Testis (tissue), 3 donors: ENCODE data around the gene PIGU. TPM values are rescaled to one million over a fixed set of nuclear protein-coding genes. Genes with fewer than 3 reads are reported as not detected.
A peak's percentile ranks its signal among the peaks of the same experiment; 100 is the strongest.

Source experiments
- DNase-seq: peaks from one replicate; pipeline ENCODE4 v3.0.0-alpha.2; 2019
- H3K27ac ChIP-seq, 2 donors: fragments of 200-600 bp; sonication (generic); one replicate each; pipeline ENCODE4 v1.5.1; 2019
- H3K27me3 ChIP-seq: fragments of 200-600 bp; sonication (generic); one replicate; pipeline ENCODE4 v1.5.1; 2019
- H3K36me3 ChIP-seq: fragments of 200-600 bp; sonication (generic); one replicate; pipeline ENCODE4 v1.5.1; 2017; ENCODE audit warnings: low read depth; ENCODE audit errors: missing control alignments
- H3K4me1 ChIP-seq: fragments of 200-600 bp; sonication (generic); one replicate; pipeline ENCODE4 v1.5.1; 2019
- H3K4me3 ChIP-seq, 2 donors: fragments of 200-600 bp; sonication (generic); one replicate each; pipeline ENCODE4 v1.5.1; 2017 to 2019
- H3K9me3 ChIP-seq: fragments of 200-600 bp; sonication (generic); one replicate; pipeline ENCODE4 v1.5.1; 2017
- CTCF ChIP-seq, 3 experiments: fragments of 450-650 bp in 2 of 3; fragments of 200-600 bp in 1 of 3; sonication (generic) in 1 of 3; IDR thresholded peaks; one replicate each; pipeline ENCODE4 v1.5.1; 2016 to 2019; ENCODE audit warnings: antibody characterized with exemption in 3 of 3, mild to moderate bottlenecking in 2 of 3, moderate library complexity in 1 of 3
- POLR2A ChIP-seq: fragments of 450-650 bp; IDR thresholded peaks from one replicate; pipeline ENCODE4 v1.6.1; 2017; ENCODE audit warnings: antibody characterized with exemption, mild to moderate bottlenecking, moderate library complexity
- WGBS, 2 donors: methylation state at CpG; one replicate each; pipeline ENCODE4 v1.1.5; 2018; 5-methylcytosine and 5-hydroxymethylcytosine counted together
- intact Hi-C: fragments of 100-400 bp; cut with DNase I; formaldehyde crosslinking; loops from one replicate; pipeline ENCODE4 v1.15.1; 2023; ENCODE audit warnings: low total_unique reads
- polyA plus RNA-seq: library from polyadenylated mRNA; stranded (reverse); fragments of 350-450 nt; fragmentation: Illumina TruSeq; extraction: RNeasy Lipid Tissue Mini Kit (QIAGEN cat#74804); gene quantifications from one replicate; pipeline ENCODE4 v1.2.3, GENCODE V29; 2014; ENCODE audit warnings: low read depth, low replicate concordance; ENCODE audit not compliant: insufficient read depth
- total RNA-seq, 2 donors: library from RNA; depleted of rRNA; stranded (reverse); fragments of >200 nt; gene quantifications; one replicate each; pipeline ENCODE4 v1.2.3, GENCODE V29; 2016

The PIGU gene
- total and polyA plus RNA-seq, 3 donors from 2014 or later = 35.0 to 48.9 (median 35.7) TPM

GRCh38 chr20:34691838-34692237, 14.9 kb upstream of the PIGU start:
- no peaks in the 10 kb centered on the region for H3K36me3 ChIP-seq
- no peaks in the 10 kb centered on the region for H3K27me3 ChIP-seq
- 86 to 92% methylated on average over 3 of the region's 3 CpGs for WGBS, 2 donors
- H3K27ac ChIP-seq = no peak overlapping the region
- intact Hi-C loops = no loop called here
- no peak overlapping the region for H3K4me3 ChIP-seq
- H3K4me1 ChIP-seq = no peaks in the 10 kb centered on the region
- no peaks in the 10 kb centered on the region for H3K9me3 ChIP-seq
- no peak for DNase-seq
- TF ChIP-seq POLR2A (no peak), CTCF (IDR thresholded peaks at IDR 0.05) (no peak)

GRCh38 chr20:34689486-34689885, 12.6 kb upstream of the PIGU start:
- TF ChIP-seq POLR2A = no peak
- no peak for TF ChIP-seq CTCF (IDR thresholded peaks at IDR 0.05)
- WGBS, 2 donors = 76% methylated on average over 2 of the region's 2 CpGs
- DNase-seq = no peak
- Histone ChIP-seq H3K9me3 (no peaks in the 10 kb centered on the region), H3K4me3 (no peak overlapping the region), H3K36me3 (no peaks in the 10 kb centered on the region), H3K4me1 (no peaks in the 10 kb centered on the region), H3K27ac (no peak overlapping the region), H3K27me3 (no peaks in the 10 kb centered on the region)
- intact Hi-C loops = no loop called here

GRCh38 chr20:34683667-34684066, 6.8 kb upstream of the PIGU start:
- no peaks in the 10 kb centered on the region for H3K27me3 ChIP-seq
- no peaks in the 10 kb centered on the region for H3K36me3 ChIP-seq
- H3K4me1 ChIP-seq = no peaks in the 10 kb centered on the region
- 91 to 93% methylated on average over 3 of the region's 3 CpGs for WGBS, 2 donors
- H3K9me3 ChIP-seq = no peaks in the 10 kb centered on the region
- no peak overlapping the region for H3K27ac ChIP-seq
- no peak overlapping the region for H3K4me3 ChIP-seq
- TF ChIP-seq POLR2A = no peak
- no peak for TF ChIP-seq CTCF (IDR thresholded peaks at IDR 0.05)
- intact Hi-C loops = no loop called here
- DNase-seq = no peak

- Histone ChIP-seq H3K36me3 (no peaks in the 10 kb centered on the region), H3K27ac (no peak overlapping the region), H3K9me3 (no peaks in the 10 kb centered on the region), H3K4me3 (no peak overlapping the region), H3K27me3 (no peaks in the 10 kb centered on the region), H3K4me1 (no peaks in the 10 kb centered on the region)
- intact Hi-C loops = no loop called here
- no peak for DNase-seq
- TF ChIP-seq POLR2A (no peak), CTCF (IDR thresholded peaks at IDR 0.05) (no peak)
Observed at GRCh38 chr20:34680586-34681175, 3.8 kb upstream of the PIGU start.

DNA sequence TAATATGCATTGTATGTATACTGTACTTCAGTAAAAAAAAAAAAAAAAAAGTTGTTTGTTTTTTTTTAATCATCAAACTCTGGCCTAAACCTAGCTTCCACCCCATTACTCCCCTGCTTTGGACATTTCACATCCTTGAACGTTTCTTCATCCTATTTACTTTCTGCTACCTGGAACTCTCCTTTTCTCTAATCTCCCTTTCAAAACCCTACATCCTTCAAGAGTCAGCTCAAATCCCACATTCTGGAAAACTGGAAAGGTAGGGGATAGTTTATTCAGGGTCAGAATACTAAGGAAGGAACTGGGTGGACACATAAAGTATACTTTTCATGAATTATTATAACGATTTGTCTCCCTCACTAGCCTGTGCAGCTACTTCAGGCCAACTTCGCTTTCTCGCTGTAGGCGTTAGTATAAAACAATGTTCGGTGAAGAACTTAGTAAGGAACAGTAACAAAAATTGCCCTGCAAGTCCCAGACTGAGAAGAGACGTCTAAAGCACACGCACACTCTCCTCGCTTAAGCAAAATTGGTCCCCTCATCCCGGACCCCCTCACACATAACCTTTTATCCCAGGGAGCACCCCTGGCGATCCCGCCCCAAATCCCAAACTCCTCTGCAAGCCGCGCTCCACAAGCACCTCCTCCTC, 775 bp downstream of the PIGU start:
- peak overlapping the region; percentile 69 to 87 for H3K27ac ChIP-seq
- DNase-seq = no peak
- H3K4me1 ChIP-seq = no peaks in the 10 kb centered on the region
- intact Hi-C loops = no loop called here
- no peaks in the 10 kb centered on the region for H3K27me3 ChIP-seq
- TF ChIP-seq CTCF (IDR thresholded peaks at IDR 0.05) (no peak), POLR2A (no peak)
- H3K36me3 ChIP-seq = no peaks in the 10 kb centered on the region
- H3K9me3 ChIP-seq = no peaks in the 10 kb centered on the region
- H3K4me3 ChIP-seq = peak overlapping the region; percentile 79 to 83
- 0 to 1% methylated on average over 14 of the region's 14 CpGs for WGBS, 2 donors
